Gastrocnemius medialis (tissue), 4 donors: ENCODE measurements around the gene PTAFR. TPM values are rescaled to one million over a fixed set of nuclear protein-coding genes. Genes with fewer than 3 reads are reported as not detected.

Experiments used
- ATAC-seq, 2 donors: fragments of 150-250 bp; one replicate each; pipeline ENCODE4 v1.9.1; 2016
- DNase-seq, 2 donors: peaks; one replicate each; pipeline ENCODE4 v3.0.0-alpha.2; 2019
- H3K27ac ChIP-seq, 4 donors: fragments of 200-600 bp; sonication (generic); 1 replicate in 1 of 4; 2 replicates in 3 of 4; pipeline ENCODE4 v1.5.1; 2016 to 2018; ENCODE audit warnings: mild to moderate bottlenecking in 2 of 4, moderate library complexity in 1 of 4
- H3K27me3 ChIP-seq, 3 donors: fragments of 200-600 bp; sonication (generic) in 2 of 3; 1 replicate in 1 of 3; 2 replicates in 2 of 3; pipeline versions ENCODE4 v1.5.1 to v1.6.0; 2016 to 2019; ENCODE audit warnings: mild to moderate bottlenecking in 1 of 3, moderate library complexity in 1 of 3
- H3K36me3 ChIP-seq, 2 donors: fragments of 200-600 bp; sonication (generic) in 1 of 2; one replicate each; pipeline ENCODE4 v1.5.1; 2017 to 2018
- H3K4me1 ChIP-seq, 2 donors: fragments of 200-600 bp; sonication (generic) in 1 of 2; one replicate each; pipeline ENCODE4 v1.5.1; 2016 to 2017; ENCODE audit warnings: mild to moderate bottlenecking in 2 of 2
- H3K4me3 ChIP-seq, 4 donors: fragments of 200-600 bp; sonication (generic) in 3 of 4; 1 replicate in 1 of 4; 2 replicates in 3 of 4; pipeline ENCODE4 v1.5.1; 2016 to 2019; ENCODE audit warnings: mild to moderate bottlenecking in 2 of 4
- H3K9me3 ChIP-seq, 3 donors: fragments of 200-600 bp; sonication (generic) in 2 of 3; 1 replicate in 1 of 3; 2 replicates in 2 of 3; pipeline ENCODE4 v1.5.1; 2016 to 2019
- CTCF ChIP-seq, 5 experiments: fragments of 450-650 bp in 3 of 5; fragments of 200-600 bp in 2 of 5; sonication (generic) in 2 of 5; IDR thresholded peaks in 4 of 5; conservative IDR thresholded peaks in 1 of 5; 1 replicate in 4 of 5; 2 replicates in 1 of 5; pipeline ENCODE4 v1.5.1; 2016 to 2019; ENCODE audit warnings: antibody characterized with exemption in 5 of 5, mild to moderate bottlenecking in 3 of 5, moderate library complexity in 3 of 5
- POLR2A ChIP-seq, 2 donors: fragments of 450-650 bp; IDR thresholded peaks; one replicate each; pipeline ENCODE4 v1.6.1; 2017; ENCODE audit warnings: antibody characterized with exemption in 2 of 2, mild to moderate bottlenecking in 2 of 2, moderate library complexity in 2 of 2
- in situ Hi-C, 4 donors: fragments of 200-750 bp; cut with MboI; loops; one replicate each; pipeline versions ENCODE4 v1.15.0 to v1.8.0; 2017; ENCODE audit warnings: low sequenced_read_pairs in 4 of 4
- intact Hi-C: fragments of 100-400 bp; cut with DNase I; formaldehyde crosslinking; loops from one replicate; pipeline ENCODE4 v1.15.1; 2023; ENCODE audit warnings: low total_unique reads
- total RNA-seq, 4 donors: library from RNA; depleted of rRNA; stranded (reverse); fragments of >200 nt; gene quantifications; one replicate each; pipeline versions ENCODE4 v1.1.0 to v1.2.3, GENCODE V29; 2016

Gene PTAFR
- total RNA-seq, 4 donors from 2014 or later: 0.76 to 1.5 (median 0.97) TPM

- in situ Hi-C loops (no loop called here), intact Hi-C loops (loop anchor here (1.0 to 2.0 kb wide), 2 partner anchors 24 to 43 kb away; no protein-coding TSS in a partner anchor)
- H3K4me3 ChIP-seq: peak overlapping the region in 1 of 4 donors; percentile 19
- H3K4me1 ChIP-seq: peaks cover 10 to 11% of the 10 kb centered on the region in 2 donors
- H3K27me3 ChIP-seq: no peaks in the 10 kb centered on the region
- ATAC-seq (peak; percentile 94 to 98), DNase-seq (peak; percentile 60 to 62)
- no peaks in the 10 kb centered on the region for H3K36me3 ChIP-seq
- H3K27ac ChIP-seq: peak overlapping the region; percentile 77 to 83 (median 80)
- TF ChIP-seq POLR2A (IDR thresholded peaks at IDR 0.05) (no peak), CTCF (IDR thresholded peaks at IDR 0.05 in 4 of 5, conservative IDR thresholded peaks at IDR 0.05 in 1 of 5) (no peak)
- no peaks in the 10 kb centered on the region for H3K9me3 ChIP-seq
These were observed 53.0 kb downstream of the PTAFR start for GRCh38 chr1:28123461-28123961.

GRCh38 chr1:28122183-28122582 is 54.3 kb downstream of the PTAFR start:
- ATAC-seq (no peak), DNase-seq (no peak)
- Histone ChIP-seq H3K27me3 (no peaks in the 10 kb centered on the region), H3K36me3 (no peaks in the 10 kb centered on the region), H3K4me3 (no peak overlapping the region), H3K27ac (peak overlapping the region in 3 of 4 donors; percentile 78 to 83 (median 81)), H3K4me1 (peaks cover 10 to 11% of the 10 kb centered on the region in 2 donors), H3K9me3 (no peaks in the 10 kb centered on the region)
- in situ Hi-C loops: no loop called here
- no peak for TF ChIP-seq CTCF (IDR thresholded peaks at IDR 0.05 in 4 of 5, conservative IDR thresholded peaks at IDR 0.05 in 1 of 5)
- intact Hi-C loops: loop anchor here (2.0 kb wide), 1 partner anchor 45 kb away; no protein-coding TSS in a partner anchor

GRCh38 chr1:28119556-28119955 is 56.9 kb downstream of the PTAFR start:
- in situ Hi-C loops (no loop called here), intact Hi-C loops (no loop called here)
- Histone ChIP-seq H3K36me3 (no peaks in the 10 kb centered on the region), H3K27me3 (no peaks in the 10 kb centered on the region), H3K27ac (no peak overlapping the region), H3K4me1 (peaks cover 10 to 11% of the 10 kb centered on the region in 2 donors), H3K9me3 (no peaks in the 10 kb centered on the region), H3K4me3 (no peak overlapping the region)
- no peak for DNase-seq
- TF ChIP-seq POLR2A (IDR thresholded peaks at IDR 0.05) (no peak), CTCF (IDR thresholded peaks at IDR 0.05 in 4 of 5, conservative IDR thresholded peaks at IDR 0.05 in 1 of 5) (no peak)
- no peak for ATAC-seq

- Histone ChIP-seq H3K27ac (no peak overlapping the region), H3K36me3 (no peaks in the 10 kb centered on the region), H3K4me3 (no peak overlapping the region), H3K27me3 (no peaks in the 10 kb centered on the region), H3K4me1 (peaks cover 9 to 10% of the 10 kb centered on the region in 2 donors), H3K9me3 (no peaks in the 10 kb centered on the region)
- intact Hi-C loops: no loop called here
- no peak for ATAC-seq
- in situ Hi-C loops: no loop called here
- no peak for TF ChIP-seq CTCF (IDR thresholded peaks at IDR 0.05 in 4 of 5, conservative IDR thresholded peaks at IDR 0.05 in 1 of 5)
- TF ChIP-seq POLR2A (IDR thresholded peaks at IDR 0.05): no peak
- DNase-seq: no peak
These were observed 57.7 kb downstream of the PTAFR start for GRCh38 chr1:28118640-28119307.
